Fibroblast of lung (primary cell): ENCODE results near the gene CFAP100. TPM values are rescaled to one million over a fixed set of nuclear protein-coding genes. Genes with fewer than 3 reads are reported as not detected.

ENCODE experiments used
- DNase-seq, 2 donors: peaks; one replicate each; pipeline versions ENCODE4 v3.0.0 to v3.0.0-alpha.2; 2010; ENCODE audit warnings: low read depth in 2 of 2
- H2AFZ ChIP-seq: 2 replicates; pipeline ENCODE4 v1.5.1; 2012; ENCODE audit warnings: low read length, control low read depth, inconsistent platforms
- H3K27ac ChIP-seq: 2 replicates; pipeline ENCODE4 v1.5.1; 2011; ENCODE audit warnings: low read length, control low read depth; ENCODE audit not compliant: insufficient read depth
- H3K27me3 ChIP-seq: 2 replicates; pipeline ENCODE4 v1.5.1; 2011; ENCODE audit warnings: mild to moderate bottlenecking, low read length; ENCODE audit not compliant: control insufficient read depth, insufficient read depth
- H3K36me3 ChIP-seq: 2 replicates; pipeline ENCODE4 v1.5.1; 2011; ENCODE audit warnings: low read length; ENCODE audit not compliant: control insufficient read depth, insufficient read depth
- H3K4me1 ChIP-seq: 2 replicates; pipeline ENCODE4 v1.5.1; 2011; ENCODE audit warnings: low read length; ENCODE audit not compliant: control insufficient read depth, insufficient read depth; ENCODE audit errors: extremely low read depth
- H3K4me2 ChIP-seq: 2 replicates; pipeline ENCODE4 v1.5.1; 2011; ENCODE audit warnings: low read length, control low read depth; ENCODE audit not compliant: insufficient read depth; ENCODE audit errors: extremely low read depth
- H3K4me3 ChIP-seq, 4 experiments: fragments of 200-600 bp in 1 of 4; sonication (generic) in 1 of 4; replicated peaks in 1 of 4; 2 replicates each; pipeline ENCODE4 v1.5.1; 2011 to 2016; ENCODE audit warnings: low read length in 4 of 4, low read depth in 3 of 4, mild to moderate bottlenecking in 3 of 4, control low read depth in 2 of 4, inconsistent platforms in 1 of 4, mixed read lengths in 1 of 4; ENCODE audit not compliant: insufficient read depth in 1 of 4; ENCODE audit errors: control extremely low read depth in 1 of 4
- H3K79me2 ChIP-seq: 2 replicates; pipeline ENCODE4 v1.5.1; 2012; ENCODE audit warnings: mild to moderate bottlenecking, low read length, inconsistent platforms; ENCODE audit not compliant: control insufficient read depth, insufficient read depth
- H3K9ac ChIP-seq: 2 replicates; pipeline ENCODE4 v1.5.1; 2011; ENCODE audit warnings: mild to moderate bottlenecking, low read length, control low read depth; ENCODE audit not compliant: insufficient read depth
- H3K9me3 ChIP-seq: 2 replicates; pipeline ENCODE4 v1.5.1; 2012; ENCODE audit warnings: low read depth, low read length; ENCODE audit not compliant: control insufficient read depth, insufficient read depth
- H4K20me1 ChIP-seq: 2 replicates; pipeline ENCODE4 v1.5.1; 2011; ENCODE audit warnings: low read length; ENCODE audit not compliant: control insufficient read depth, insufficient read depth; ENCODE audit errors: extremely low read depth
- EZH2 ChIP-seq: IDR thresholded peaks from 2 replicates; pipeline ENCODE4 v1.5.1; 2012; ENCODE audit warnings: low read length, control low read depth, mild to moderate bottlenecking; ENCODE audit errors: missing control alignments
- polyA plus RNA-seq, 2 donors: library from polyadenylated mRNA; depleted of rRNA in 1 of 2; stranded (reverse) in 1 of 2; unstranded in 1 of 2; fragments of >200 nt; gene quantifications; 2 replicates each; pipeline ENCODE4 v1.2.1, GENCODE V29; 2011 to 2012; ENCODE audit warnings: missing spikeins in 1 of 2
- total RNA-seq: library from RNA; depleted of rRNA; stranded (reverse); fragments of >200 nt; gene quantifications from 2 replicates; pipeline ENCODE4 v1.2.1, GENCODE V29; 2014
- TF ChIP-seq, protein P1 (sequence below), 2 donors: IDR thresholded peaks in 1 of 2; conservative IDR thresholded peaks in 1 of 2; 1 replicate in 1 of 2; 2 replicates in 1 of 2; pipeline ENCODE4 v1.5.1; 2011 to 2012; ENCODE audit warnings: low read length in 2 of 2, control low read depth in 1 of 2, inconsistent platforms in 1 of 2, low read depth in 1 of 2, mild to moderate bottlenecking in 1 of 2

The CFAP100 gene
- total and polyA plus RNA-seq, 2 donors (not counting 1 experiment from before 2014, with no cell fraction given) = not detected

DNA sequence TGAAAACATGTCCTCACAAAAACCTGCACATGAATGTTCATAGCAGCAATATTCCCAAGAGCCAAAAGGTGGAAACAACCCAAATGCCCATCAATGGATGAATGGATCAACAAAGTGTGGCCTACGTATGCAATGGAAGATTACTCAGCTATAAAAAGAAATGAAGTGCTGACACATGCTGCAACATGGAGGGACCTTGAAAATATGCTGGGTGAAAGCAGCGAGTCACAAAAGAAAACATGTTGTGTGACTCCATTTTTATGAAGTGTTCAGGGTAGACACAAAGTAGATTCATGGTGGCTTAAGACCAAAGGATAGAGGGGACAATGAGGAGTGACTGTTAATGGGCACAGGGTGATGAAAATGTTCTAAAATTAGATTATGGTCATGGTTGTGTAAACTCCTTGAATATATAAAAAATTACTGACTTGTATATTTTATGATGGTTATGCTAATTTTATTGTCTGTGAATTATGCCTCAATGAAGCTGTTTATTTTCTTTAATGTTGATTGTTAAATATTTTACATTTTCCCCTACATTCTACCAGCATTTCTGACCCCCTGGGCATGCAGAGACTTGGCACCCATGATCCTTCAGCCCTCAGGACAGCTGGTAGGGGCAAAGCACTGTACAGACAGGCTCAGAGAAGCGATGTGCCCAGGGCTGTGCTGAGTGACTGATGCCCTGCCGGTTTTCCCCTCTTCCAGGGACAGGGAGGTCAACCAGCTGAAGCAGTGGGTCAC is 37.8 kb downstream of the CFAP100 start:
- Histone ChIP-seq H3K4me2 (no peak overlapping the region), H3K27ac (no peak overlapping the region), H3K4me3 (no peak overlapping the region), H3K9me3 (no peaks in the 10 kb centered on the region), H3K79me2 (no peaks in the 10 kb centered on the region), H3K27me3 (no peaks in the 10 kb centered on the region), H3K4me1 (no peaks in the 10 kb centered on the region), H2AFZ (no peak overlapping the region), H3K9ac (no peak overlapping the region), H4K20me1 (no peaks in the 10 kb centered on the region), H3K36me3 (peaks cover 2% of the 10 kb centered on the region)
- TF ChIP-seq, protein P1, sequence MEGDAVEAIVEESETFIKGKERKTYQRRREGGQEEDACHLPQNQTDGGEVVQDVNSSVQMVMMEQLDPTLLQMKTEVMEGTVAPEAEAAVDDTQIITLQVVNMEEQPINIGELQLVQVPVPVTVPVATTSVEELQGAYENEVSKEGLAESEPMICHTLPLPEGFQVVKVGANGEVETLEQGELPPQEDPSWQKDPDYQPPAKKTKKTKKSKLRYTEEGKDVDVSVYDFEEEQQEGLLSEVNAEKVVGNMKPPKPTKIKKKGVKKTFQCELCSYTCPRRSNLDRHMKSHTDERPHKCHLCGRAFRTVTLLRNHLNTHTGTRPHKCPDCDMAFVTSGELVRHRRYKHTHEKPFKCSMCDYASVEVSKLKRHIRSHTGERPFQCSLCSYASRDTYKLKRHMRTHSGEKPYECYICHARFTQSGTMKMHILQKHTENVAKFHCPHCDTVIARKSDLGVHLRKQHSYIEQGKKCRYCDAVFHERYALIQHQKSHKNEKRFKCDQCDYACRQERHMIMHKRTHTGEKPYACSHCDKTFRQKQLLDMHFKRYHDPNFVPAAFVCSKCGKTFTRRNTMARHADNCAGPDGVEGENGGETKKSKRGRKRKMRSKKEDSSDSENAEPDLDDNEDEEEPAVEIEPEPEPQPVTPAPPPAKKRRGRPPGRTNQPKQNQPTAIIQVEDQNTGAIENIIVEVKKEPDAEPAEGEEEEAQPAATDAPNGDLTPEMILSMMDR (conservative IDR thresholded peaks at IDR 0.05 in 1 of 2, IDR thresholded peaks at IDR 0.05 in 1 of 2; ENCODE audit: low read depth in 1 of 2, low read length in 2 of 2) = no peak
- TF ChIP-seq EZH2 = no peak
- DNase-seq = peak; percentile 12 to 18

DNA sequence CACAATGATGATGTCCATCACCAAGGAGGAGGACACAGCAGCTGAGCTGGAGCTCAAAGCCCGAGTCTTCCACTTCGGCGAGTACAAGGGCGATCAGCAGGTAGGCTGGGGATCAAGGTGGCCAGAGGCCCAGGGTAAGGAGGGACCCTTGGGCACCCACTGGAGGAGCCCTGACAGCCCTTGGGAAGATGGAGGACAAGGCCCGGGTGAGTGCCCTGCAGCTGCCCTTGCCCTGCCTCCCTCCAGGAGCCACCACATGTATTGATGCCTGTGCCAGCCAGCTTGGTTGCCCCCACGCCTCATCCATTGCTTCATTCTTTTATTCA is 38.4 kb downstream of the CFAP100 start:
- no peaks in the 10 kb centered on the region for H3K9me3 ChIP-seq
- peaks cover 2% of the 10 kb centered on the region for H3K36me3 ChIP-seq
- H3K27me3 ChIP-seq = no peaks in the 10 kb centered on the region
- H3K27ac ChIP-seq = no peak overlapping the region
- no peak overlapping the region for H3K9ac ChIP-seq
- no peaks in the 10 kb centered on the region for H3K79me2 ChIP-seq
- H3K4me1 ChIP-seq = no peaks in the 10 kb centered on the region
- H3K4me3 ChIP-seq = no peak overlapping the region
- TF ChIP-seq, protein P1 (conservative IDR thresholded peaks at IDR 0.05 in 1 of 2, IDR thresholded peaks at IDR 0.05 in 1 of 2; ENCODE audit: low read depth in 1 of 2, low read length in 2 of 2) = no peak
- no peak for TF ChIP-seq EZH2
- no peak overlapping the region for H2AFZ ChIP-seq
- no peak overlapping the region for H3K4me2 ChIP-seq
- DNase-seq = no peak
- no peaks in the 10 kb centered on the region for H4K20me1 ChIP-seq

DNA sequence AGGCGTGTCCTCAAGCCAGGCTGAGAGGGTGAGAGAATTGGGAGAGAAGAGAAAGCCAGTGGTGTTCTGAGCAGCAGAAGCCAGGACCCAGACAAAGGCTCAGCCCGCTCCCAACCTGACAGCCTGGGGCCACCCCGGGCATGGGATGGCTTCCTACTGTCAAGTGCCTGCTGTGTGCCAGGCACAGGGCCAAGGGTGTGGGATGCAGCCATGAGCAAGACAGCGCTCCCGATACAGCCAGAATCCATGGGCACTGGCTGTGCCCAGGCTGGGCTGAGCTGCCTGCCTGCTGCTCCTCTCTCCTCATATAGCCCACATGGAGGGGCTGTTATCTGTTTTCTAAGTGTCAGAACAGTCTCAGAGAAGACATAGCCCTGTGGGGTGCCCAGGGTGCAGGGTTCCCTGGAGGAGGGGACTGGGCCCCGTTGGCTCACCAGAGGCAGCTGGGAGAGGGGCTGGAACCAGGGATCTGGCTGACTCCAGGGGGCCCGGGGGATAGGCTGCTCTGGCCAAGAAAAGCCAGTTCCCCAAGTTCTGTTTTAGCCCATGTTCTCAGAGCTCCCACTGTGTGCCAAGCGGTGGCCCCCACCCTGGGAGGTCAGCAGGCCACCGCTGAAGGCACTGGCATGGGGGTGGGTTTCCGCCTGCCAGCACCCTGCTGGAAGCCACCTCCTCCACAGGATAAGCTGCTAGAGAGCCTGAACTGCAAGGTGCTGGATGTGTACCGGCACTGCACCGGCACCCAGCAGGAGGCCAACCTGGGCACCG is 39.0 kb downstream of the CFAP100 start:
- TF ChIP-seq, protein P1 (conservative IDR thresholded peaks at IDR 0.05 in 1 of 2, IDR thresholded peaks at IDR 0.05 in 1 of 2; ENCODE audit: low read depth in 1 of 2, low read length in 2 of 2) = no peak
- Histone ChIP-seq H3K4me1 (no peaks in the 10 kb centered on the region), H3K4me2 (no peak overlapping the region), H3K79me2 (no peaks in the 10 kb centered on the region), H3K36me3 (peaks cover 2% of the 10 kb centered on the region), H2AFZ (no peak overlapping the region), H3K4me3 (no peak overlapping the region), H3K9me3 (no peaks in the 10 kb centered on the region), H3K27me3 (no peaks in the 10 kb centered on the region), H4K20me1 (no peaks in the 10 kb centered on the region), H3K27ac (no peak overlapping the region), H3K9ac (no peak overlapping the region)
- no peak for DNase-seq
